Medulla oblongata (tissue), 1 donor: ENCODE data around the gene IFT27.

ENCODE experiments used
- DNase-seq: peaks from one replicate; pipeline ENCODE4 v3.0.0-alpha.2; 2015; ENCODE audit errors: extremely low spot score

The IFT27 gene

GRCh38 chr22:36797374-36797773, 21.5 kb upstream of the IFT27 start:
- DNase-seq, result no peak

- no peak for DNase-seq
These were observed 20.7 kb upstream of the IFT27 start for GRCh38 chr22:36796552-36797175.

GRCh38 chr22:36795633-36796032, 19.7 kb upstream of the IFT27 start:
- DNase-seq, result no peak

- no peak for DNase-seq
These were observed 14.7 kb upstream of the IFT27 start for GRCh38 chr22:36790648-36791047.

- no peak for DNase-seq
These were observed 11.5 kb upstream of the IFT27 start for GRCh38 chr22:36787204-36787988.

- no peak for DNase-seq
These were observed 7.8 kb upstream of the IFT27 start for GRCh38 chr22:36783743-36784142.

GRCh38 chr22:36781656-36782627, 6.0 kb upstream of the IFT27 start:
- DNase-seq, result peak; percentile 70

- no peak for DNase-seq
These were observed 2.1 kb upstream of the IFT27 start for GRCh38 chr22:36778020-36778419.

- DNase-seq, result no peak
These were observed 803 bp upstream of the IFT27 start for GRCh38 chr22:36776722-36777121.

GRCh38 chr22:36775586-36775963, 344 bp downstream of the IFT27 start:
- peak; percentile 49 for DNase-seq

GRCh38 chr22:36773935-36774334, 2.0 kb downstream of the IFT27 start:
- DNase-seq, result peak; percentile 65

- DNase-seq, result no peak
These were observed 3.5 kb downstream of the IFT27 start for GRCh38 chr22:36772451-36772850.

- no peak for DNase-seq
These were observed 4.4 kb downstream of the IFT27 start for GRCh38 chr22:36771356-36772063.

GRCh38 chr22:36770513-36771231, 5.2 kb downstream of the IFT27 start:
- no peak for DNase-seq

GRCh38 chr22:36769541-36770512, 6.1 kb downstream of the IFT27 start:
- DNase-seq, result no peak

GRCh38 chr22:36768616-36769015, 7.3 kb downstream of the IFT27 start:
- no peak for DNase-seq

GRCh38 chr22:36768141-36768540, 7.8 kb downstream of the IFT27 start:
- DNase-seq, result no peak

GRCh38 chr22:36767035-36767775, 8.7 kb downstream of the IFT27 start:
- no peak for DNase-seq

GRCh38 chr22:36765943-36766450, 9.9 kb downstream of the IFT27 start:
- DNase-seq, result peak; percentile 48
